ENCODE results near the gene SELENOV.
A peak's percentile ranks its signal among the peaks of the same experiment; 100 is the strongest.
"Not testable (repeated sequence)": the region's sequence is repeated elsewhere in the genome, so short reads cannot be mapped to it uniquely, and the experiment has no call there.

Gene SELENOV

GRCh38 chr19:39514840-39515550, at the start of gene SELENOV:
SELENOV (plus strand) TSS chr19:39515139; CDS start chr19:39515213, 74 bp downstream.
- peak; percentile 60 for DNase-seq

DNA sequence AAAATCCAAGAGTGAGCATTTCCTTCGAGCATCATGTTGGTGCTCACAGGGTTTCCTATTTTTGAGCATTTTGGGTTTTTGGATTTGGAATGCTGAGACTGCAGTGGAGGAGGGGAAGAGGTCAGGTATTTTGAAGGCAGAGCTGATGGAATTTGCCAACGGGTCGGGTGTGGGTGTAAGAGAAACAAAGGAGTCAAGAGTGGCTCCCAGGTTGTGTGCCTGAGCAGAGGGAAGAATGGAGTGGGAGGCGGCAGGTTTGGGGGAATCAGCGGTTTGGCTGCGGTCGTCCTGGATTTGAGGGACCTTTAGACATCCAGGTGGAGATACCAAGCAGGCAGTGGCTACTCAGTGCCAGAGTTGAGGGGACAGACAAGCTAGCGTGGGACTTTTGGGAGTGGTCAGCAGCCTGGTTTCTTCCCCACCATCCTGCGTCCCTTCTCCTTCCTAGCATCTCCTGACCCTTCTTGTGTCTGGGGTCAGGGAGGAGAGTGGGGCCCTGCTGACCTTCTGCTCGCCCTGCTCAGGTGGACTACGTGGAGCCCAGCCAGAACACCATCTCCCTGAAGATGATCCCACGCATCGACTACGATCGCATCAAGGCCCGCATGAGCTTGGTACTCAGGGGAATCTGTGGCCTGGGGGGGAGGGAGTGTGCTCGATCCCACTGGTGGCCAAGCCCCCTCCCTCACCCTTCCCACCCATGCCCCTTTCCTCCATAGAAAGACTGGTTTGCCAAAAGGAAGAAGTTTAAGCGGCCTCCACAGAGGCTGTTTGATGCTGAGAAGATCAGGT, 48.8 kb upstream of the SELENOV start:
- DNase-seq, result no peak

- no peak for DNase-seq
Observed at GRCh38 chr19:39467941-39468340, 47.0 kb upstream of the SELENOV start.

DNA sequence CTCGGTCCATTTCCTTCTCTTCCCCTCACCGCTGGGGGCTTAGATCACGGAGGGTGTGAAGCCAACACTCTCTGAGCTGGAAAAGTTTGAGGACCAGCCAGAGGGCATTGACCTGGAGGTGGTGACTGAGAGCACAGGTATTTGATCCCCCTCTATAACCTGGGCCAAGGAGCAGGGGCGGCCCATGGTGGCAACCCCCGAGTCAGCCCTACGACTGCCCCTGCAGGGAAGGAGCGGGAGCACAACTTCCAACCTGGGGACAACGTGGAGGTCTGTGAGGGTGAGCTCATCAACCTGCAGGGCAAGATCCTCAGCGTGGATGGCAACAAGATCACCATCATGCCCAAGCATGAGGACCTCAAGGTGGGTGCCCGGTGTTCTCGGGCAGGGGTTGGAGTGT, 45.9 kb upstream of the SELENOV start:
- no peak for DNase-seq

GRCh38 chr19:39469567-39469966, 45.4 kb upstream of the SELENOV start:
- no peak for DNase-seq

GRCh38 chr19:39470724-39471339, 44.1 kb upstream of the SELENOV start:
- no peak for DNase-seq

DNA sequence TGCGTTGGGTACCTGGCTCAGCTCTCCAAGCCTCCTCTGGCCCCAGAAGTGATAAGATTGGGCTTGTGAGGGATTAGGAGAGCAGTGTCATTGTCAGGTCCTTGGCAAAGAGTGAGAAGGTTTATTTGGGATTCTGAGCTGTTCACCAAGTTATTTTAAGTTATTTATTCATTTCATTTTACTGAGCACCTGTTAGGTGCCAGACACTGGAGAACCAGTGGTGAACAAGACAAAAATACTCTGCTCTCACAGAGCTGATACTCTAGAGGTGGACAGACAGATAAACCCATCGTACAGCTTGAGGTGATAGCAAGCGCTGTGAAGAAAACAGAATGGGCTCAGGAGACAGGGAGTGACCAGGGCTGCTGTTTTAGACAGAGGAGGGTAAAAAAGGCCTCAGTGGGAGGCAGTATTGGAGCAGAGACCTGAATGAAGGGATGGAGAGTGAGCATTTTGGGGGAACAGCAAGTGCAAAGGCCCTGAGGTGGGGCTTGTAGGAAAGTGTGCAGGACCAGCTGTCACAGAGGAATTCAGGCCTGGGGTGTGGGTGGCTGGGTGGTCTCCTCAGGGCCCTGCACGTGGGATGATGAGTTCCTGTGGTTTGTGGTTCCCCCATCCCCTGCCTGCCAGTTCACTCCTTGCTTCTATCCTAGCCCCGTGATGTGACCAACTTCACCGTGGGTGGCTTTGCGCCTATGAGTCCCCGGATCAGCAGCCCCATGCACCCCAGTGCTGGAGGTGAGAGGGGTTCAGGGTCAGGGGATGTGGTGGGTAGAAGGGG, 43.0 kb upstream of the SELENOV start:
- DNase-seq, result no peak

GRCh38 chr19:39472746-39473442, 42.0 kb upstream of the SELENOV start:
- DNase-seq, result no peak

GRCh38 chr19:39473443-39473960, 41.4 kb upstream of the SELENOV start:
- DNase-seq, result no peak

DNA sequence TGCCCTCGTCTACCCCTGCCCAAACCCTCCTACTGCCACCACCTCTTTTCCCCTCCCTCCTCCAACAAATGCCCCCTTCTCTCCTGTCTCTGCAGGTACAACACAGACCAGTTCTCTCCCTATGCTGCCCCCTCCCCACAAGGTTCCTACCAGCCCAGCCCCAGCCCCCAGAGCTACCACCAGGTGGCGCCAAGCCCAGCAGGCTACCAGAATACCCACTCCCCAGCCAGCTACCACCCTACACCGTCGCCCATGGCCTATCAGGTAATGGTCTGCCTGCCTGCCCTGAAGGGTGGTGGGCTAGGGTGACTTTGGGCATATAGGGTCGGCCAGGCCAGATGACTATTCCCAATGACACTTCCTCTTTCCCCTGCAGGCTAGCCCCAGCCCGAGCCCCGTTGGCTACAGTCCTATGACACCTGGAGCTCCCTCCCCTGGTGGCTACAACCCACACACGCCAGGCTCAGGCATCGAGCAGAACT, 40.8 kb upstream of the SELENOV start:
- peak; percentile 75 for DNase-seq

DNA sequence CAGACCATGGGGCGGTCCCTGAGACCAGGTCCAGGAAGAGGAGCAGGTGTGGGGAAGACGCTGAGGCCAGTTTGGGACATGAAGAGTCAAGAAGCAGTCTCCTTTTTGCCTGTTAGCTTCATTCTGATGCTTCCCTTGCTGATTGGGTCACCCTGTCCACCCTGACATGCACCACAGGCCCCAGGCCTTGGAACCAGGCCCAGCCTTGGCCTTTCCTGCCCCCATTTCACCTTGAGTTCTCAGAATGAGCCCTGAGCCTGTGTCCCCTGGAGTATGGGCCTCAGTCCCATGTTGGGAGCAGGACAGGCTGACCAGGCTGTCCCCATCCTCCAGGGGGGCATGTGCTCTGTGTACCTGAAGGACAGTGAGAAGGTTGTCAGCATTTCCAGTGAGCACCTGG, 39.2 kb upstream of the SELENOV start:
- DNase-seq, result no peak

- DNase-seq, result not testable (repeated sequence)
Observed at GRCh38 chr19:39479319-39479801, 35.6 kb upstream of the SELENOV start.

GRCh38 chr19:39479916-39480315, 35.0 kb upstream of the SELENOV start:
- DNase-seq, result no peak

- DNase-seq, result peak; percentile 99
Observed at GRCh38 chr19:39480337-39481228, 34.4 kb upstream of the SELENOV start, which contains the start of gene TIMM50. TIMM50 (plus strand) TSS chr19:39480838; CDS start chr19:39480854, 16 bp downstream.

DNA sequence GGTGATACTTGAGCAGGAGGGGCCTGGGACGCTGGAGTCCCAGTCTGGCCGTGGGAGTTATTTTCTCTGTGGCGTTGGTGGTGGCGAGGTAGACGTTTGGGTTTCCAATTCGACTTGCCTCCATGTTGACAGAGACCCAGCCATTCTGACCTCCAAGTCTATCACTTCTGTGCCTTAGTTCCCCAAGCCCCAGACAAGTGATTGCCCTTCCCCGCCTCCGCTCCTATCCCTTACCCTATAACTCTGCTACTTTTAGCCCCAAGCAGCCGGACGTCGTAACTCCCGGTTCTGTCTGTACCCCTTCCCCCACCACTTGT, 33.8 kb upstream of the SELENOV start:
- DNase-seq, result no peak

DNA sequence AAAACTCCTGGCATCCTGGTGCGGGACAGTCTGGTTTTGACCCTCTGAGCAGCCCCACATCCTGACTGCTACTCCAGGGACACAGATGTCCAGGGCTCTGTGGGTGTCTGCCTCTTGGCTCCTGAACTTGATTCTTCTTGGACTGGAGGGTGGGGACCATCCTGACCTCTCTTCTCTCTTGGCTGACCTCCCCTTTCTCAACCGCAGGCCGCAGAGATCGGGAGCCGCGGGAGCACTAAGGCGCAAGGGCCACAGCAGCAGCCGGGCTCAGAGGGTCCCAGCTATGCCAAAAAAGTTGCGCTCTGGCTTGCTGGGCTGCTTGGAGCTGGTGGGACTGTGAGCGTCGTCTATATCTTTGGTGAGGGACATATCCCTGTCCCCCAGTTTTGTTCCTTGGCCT, 33.3 kb upstream of the SELENOV start:
- DNase-seq, result no peak

DNA sequence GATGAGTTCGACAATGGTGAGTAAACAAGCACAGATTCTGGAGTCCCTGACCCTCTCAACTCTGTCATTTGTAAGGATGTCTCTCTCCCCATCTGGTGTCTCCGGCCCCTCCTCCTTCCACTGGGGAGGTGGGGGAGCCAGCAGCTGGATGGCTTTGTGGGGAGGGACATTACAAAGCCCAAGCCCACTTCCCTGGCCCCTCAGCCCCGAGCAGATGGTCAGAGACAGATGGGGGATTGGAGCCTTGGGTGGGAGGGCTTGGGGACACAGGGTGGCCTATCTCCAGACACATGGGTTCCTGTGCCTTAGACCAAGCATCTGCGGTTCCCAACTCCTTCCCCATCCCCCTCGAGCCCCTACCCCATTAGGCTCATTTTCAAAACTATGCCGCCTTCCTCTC, 31.8 kb upstream of the SELENOV start:
- no peak for DNase-seq

- no peak for DNase-seq
Observed at GRCh38 chr19:39489756-39490155, 25.2 kb upstream of the SELENOV start.

GRCh38 chr19:39492225-39492624, 22.7 kb upstream of the SELENOV start:
- DNase-seq, result no peak

DNA sequence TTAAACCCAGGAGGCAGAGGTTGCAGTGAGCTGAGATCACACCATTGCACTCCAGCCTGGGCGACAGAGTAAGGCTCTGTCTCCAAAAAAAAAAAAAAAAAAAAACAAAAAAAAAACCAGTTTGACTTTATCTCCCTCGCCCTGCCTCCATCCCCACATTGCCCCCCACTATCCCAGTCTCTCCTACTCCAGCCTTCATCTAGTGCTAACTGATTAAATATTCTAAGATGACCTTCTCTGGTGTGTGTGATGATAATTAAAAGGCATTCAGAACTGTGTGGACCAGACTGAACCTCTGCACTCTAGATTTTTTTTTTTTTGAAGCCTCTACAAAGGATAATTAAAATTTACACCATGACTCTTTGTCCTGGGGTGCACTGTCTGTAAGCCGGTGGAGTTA, 22.2 kb upstream of the SELENOV start:
- DNase-seq, result no peak

- DNase-seq, result no peak
Observed at GRCh38 chr19:39494661-39495060, 20.3 kb upstream of the SELENOV start.
